SKM-1 (cell line): ENCODE measurements around the gene ZCCHC7.
A peak's percentile ranks its signal among the peaks of the same experiment; 100 is the strongest.
"Not testable (repeated sequence)": the region's sequence is repeated elsewhere in the genome, so short reads cannot be mapped to it uniquely, and the experiment has no call there.

Experiments used
- DNase-seq: peaks from one replicate; lab custom pipeline; 2025; ENCODE audit not compliant: unreplicated experiment; lab: John Stamatoyannopoulos, UW

The ZCCHC7 gene

GRCh38 chr9:37119907-37120842, at the start of gene ZCCHC7:
ZCCHC7 (plus strand) TSS chr9:37120574.
- DNase-seq = peak; percentile 90

DNA sequence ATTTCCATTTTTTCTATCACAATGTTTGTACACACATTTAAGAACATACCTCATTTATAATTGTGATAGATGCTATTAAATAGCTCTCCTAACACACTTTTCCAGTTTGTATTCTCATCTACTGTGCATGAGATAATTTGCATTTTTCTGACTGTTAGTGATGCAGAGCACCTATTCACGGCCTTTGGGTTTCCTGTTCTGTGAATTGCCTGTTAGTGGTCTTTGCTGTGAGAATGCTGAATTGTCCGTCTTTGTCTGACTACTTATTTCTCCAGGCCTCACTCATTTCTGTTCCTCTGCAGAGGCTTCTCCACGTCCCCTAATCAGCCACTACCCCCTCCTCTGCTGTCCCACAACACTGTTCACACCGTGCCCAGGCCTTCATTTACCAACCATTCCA, 45.6 kb upstream of the ZCCHC7 start:
- not testable (repeated sequence) for DNase-seq

DNA sequence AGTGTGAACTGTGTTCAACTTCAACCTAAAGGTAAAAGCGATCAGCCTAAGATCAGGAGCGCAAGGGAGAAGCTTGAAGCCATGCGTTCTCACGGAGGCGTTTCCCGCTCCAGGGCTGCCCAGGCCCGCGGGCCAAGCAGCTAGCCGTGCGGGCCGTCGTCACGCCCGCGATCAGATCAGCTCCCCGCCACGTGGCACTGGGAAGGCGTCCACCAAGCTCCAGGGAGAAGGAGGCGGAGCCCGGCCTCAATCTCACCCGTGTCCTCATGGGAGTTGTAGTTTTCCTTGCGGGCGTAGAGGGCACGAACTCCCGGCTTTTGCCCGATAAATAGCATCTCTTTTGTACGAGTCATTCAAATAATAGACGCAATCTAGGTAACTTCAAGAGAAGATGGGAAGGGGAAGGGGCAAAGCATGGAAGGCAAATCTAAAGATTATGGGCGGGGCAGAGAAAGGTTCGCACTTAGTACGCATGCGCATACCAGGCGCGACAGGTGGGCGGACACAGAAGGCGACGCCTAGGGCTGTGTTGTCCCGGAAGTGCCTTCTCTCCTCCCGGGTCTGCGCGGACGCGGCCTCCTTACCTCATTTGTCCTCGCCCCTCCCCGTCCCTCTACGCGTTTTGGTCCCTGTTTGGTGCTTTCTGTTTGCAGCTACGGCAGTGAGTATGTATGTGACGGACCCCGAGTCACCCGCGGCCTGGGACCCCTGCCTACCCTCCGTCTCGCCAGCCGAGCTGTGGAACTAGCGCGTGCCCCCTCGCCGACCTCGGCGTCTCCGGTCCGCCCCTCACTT, 40.8 kb upstream of the ZCCHC7 start:
- DNase-seq = peak; percentile 96

- DNase-seq = not testable (repeated sequence)
Measured at GRCh38 chr9:37080165-37080628, 40.2 kb upstream of the ZCCHC7 start.

DNA sequence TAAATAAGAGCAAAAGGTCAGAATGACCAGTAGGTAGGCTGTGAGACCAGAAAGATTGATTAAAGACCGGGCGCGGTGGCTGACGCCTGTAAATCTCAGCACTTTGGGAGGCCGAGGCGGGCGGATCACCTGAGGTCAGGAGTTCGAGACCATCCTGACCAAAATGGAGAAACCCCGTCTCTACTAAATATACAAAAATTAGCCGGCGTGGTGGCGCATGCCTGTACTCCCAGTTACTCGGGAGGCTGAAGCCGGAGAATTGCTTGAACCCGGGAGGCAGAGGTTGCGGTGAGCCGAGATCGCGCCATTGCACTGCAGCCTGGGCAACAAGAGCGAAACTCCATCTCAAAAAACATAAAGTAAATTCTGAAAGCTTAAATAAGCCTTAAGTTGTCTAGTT, 38.9 kb upstream of the ZCCHC7 start:
- not testable (repeated sequence) for DNase-seq

DNA sequence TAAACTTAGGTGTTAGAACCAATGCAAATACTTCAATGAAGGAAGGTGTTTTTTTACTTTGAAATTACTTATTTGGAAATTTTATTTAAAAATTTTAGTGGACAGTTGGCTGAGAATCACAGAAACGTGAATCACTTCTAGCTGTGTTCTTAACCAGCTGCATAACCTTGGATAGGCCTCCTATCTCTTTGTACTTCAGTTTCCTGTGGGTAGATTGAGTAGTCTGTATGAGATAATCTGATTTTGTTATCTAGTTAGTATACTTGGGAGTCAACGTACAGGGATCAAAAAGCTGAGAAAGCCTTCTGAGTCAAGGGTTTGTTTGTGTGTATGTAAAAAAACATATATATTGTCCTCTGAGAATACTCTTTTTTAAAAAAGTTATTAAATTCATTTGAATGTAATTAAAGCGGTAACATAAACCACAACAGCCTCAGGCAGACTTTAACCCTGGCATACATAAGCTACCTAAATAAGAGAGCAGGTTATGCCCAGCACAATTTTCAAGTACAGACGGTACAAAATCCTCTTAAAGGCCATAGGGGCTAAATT, 38.1 kb upstream of the ZCCHC7 start:
- DNase-seq = no peak

GRCh38 chr9:37083654-37084053, 36.7 kb upstream of the ZCCHC7 start:
- no peak for DNase-seq

- DNase-seq = no peak
Measured at GRCh38 chr9:37085233-37085632, 35.1 kb upstream of the ZCCHC7 start.

GRCh38 chr9:37092714-37093295, 27.6 kb upstream of the ZCCHC7 start:
- not testable (repeated sequence) for DNase-seq

DNA sequence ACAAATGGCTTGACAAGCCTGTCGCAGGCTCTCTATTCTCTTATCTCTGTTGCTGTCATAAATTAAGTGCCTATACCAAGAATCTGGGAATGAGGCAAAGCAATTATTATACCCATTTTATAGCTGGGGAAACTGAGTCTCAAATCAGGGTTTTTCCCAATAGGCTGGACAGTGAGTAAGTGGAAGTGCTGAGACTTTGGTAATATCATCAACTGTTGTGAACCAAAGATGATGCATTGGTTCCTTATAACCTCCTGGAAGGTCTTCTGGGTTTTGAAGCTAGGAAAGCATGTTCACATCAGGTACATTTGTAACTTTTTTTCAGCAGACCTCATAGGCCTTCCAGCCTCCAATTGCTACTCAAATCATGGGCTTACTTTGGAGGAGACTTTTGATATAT, 25.6 kb upstream of the ZCCHC7 start:
- no peak for DNase-seq

- DNase-seq = no peak
Measured at GRCh38 chr9:37096628-37097027, 23.7 kb upstream of the ZCCHC7 start.

DNA sequence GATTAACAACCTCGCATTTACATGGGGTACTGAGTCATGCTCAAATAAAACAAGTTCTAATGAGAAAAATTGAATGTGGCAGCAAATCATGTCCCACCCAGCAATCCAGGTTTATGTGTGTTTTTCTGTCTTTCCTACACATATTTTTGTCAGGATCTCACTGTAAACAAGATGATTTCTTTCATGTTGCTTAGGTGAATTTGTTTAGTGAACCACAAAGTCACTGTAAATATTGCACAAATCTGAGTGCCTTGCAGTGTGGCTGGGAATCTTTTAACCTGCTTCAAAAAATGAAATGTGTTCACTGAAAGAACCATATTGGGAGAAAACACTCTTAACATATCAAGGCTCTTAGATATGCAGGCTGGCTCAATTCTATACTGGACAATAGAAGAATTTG, 23.1 kb upstream of the ZCCHC7 start:
- no peak for DNase-seq

DNA sequence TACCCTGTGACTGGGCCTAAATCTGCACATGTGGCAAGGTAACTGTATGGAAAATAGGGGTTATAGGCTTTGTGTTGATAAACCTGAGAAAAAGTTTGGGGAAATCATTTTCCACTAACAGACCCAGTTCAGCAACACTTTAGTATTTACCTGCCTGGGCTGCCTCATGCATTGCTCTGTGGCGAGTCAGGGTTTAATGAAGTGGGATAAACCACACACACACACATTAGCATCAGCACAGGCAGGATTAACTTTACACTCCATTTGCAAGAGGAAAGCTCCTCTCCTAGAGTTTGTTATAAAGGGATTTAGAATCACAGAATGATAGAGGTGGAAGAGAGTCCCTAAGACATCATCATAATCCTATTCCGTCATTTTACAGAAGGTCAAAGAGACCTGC, 20.0 kb upstream of the ZCCHC7 start:
- DNase-seq = no peak

- no peak for DNase-seq
Measured at GRCh38 chr9:37100741-37101140, 19.6 kb upstream of the ZCCHC7 start.

DNA sequence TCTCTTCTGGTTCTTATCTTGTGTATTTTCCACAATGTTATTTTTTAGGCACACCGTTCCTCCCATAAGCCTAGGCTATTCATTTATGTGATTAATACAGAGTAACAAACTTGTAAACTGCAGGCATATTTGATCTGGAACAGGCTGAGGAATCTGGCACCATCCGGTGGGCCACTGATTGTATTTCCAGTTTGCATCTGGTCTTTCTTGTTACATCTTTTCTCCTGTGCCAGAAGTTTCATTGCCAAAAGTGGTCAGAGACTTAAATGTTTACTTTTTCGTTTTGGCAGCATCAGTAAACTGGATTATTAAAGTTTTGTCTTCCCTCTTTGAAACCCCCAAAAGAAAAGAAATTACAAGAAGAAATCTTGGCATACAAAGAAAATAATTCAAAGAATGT, 17.9 kb upstream of the ZCCHC7 start:
- no peak for DNase-seq

DNA sequence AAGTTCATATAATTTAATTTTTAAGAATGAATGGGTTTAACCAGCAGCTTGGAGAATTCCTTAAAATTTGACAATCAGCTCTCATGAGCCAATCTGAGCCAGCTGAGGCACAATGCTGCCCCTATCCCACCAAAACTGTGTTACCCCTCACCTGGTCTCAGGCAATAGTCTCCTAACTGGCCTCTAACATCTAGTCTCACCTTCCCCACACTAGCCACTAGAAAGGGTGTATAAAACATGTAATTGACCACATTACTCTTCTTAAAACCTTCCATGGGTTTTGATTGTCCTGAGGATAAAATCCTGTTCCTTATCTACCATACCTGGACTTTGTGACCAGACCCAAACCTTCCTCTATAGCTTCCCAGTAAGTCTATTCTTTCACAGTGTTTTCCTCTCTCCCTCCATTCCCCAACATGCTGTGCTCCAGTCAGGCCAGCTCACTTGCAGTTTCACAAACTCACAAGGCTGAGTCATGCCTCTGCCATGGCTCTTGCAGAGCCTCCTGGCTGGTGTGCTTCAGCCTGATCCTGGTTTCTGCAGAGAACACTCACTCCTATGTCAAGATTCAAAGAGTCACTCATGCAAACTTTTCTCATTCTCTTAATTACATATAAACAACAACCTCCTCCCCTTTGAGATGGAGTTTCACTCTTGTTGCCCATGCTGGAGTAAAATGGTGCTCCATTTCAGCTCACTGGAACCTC, 16.0 kb upstream of the ZCCHC7 start:
- no peak for DNase-seq

DNA sequence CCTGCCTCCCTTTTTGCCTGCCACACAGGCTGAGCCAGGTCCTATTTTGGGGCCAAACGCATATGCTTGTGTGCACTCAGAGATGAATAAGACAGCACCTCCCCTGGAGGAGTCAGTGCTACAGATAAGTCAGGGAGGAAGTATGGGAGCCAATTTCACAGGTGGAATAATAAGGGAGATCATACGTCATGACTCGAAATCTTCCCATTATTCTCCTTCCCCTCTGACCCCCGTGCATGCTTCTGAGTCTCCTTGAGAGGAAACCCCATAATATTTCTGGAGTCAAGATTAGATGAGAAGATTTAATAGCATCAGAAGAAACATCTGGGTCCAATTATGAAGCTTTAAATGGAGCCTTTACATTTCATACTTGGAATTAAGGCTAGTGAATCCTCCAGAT, 15.1 kb upstream of the ZCCHC7 start:
- DNase-seq = no peak

DNA sequence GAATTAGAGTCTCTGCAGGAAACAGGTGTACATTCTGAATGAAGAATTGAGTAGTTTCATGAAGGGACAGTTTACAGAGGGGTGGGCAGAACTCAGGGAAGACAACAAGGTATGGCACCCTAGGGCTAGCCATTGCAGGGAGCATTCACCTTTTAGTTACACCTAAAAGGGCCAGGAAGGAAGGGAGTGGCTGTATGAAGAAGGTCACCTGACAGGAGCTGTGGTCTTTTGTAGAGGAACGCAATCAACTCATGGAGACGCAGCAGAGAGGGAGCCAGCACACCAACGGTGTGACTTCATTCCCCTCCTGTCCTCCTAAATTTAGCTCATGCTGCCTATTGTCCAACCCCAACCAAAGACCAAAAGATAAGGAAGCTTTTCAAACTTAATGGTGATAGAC, 12.7 kb upstream of the ZCCHC7 start:
- DNase-seq = no peak

DNA sequence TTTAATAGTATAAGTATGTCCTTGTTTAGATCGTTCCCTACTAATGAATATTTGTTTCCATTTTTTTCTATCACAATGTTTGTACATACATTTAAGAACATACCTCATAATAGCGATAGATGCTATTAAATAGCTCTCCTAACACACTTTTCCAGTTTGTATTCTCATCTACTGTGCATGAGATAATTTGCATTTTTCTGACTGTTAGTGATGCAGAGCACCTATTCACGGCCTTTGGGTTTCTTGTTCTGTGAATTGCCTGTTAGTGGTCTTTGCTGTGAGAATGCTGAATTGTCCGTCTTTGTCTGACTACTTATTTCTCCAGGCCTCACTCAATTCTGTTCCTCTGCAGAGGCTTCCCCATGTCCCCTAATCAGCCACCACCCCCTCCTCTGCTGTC, 5.9 kb upstream of the ZCCHC7 start:
- not testable (repeated sequence) for DNase-seq

DNA sequence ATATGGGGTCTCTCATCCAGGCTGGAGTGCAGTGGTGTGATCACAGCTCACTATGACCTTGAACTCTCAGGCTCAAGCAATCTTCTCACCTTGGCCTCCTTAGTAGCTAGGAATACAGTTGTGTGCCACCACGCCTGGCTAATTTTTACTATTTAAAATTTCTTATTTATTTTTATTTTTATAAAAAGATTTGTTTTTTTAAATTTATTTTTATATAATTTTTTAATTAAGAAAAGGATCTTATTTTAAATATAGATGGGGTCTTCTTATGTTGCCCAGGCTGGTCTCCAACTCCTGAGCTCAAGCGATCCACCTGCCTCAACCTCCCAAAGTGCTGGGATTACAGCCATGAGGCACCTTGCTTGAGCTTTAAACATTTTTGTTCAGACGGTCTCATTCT, 2.4 kb upstream of the ZCCHC7 start:
- DNase-seq = no peak

DNA sequence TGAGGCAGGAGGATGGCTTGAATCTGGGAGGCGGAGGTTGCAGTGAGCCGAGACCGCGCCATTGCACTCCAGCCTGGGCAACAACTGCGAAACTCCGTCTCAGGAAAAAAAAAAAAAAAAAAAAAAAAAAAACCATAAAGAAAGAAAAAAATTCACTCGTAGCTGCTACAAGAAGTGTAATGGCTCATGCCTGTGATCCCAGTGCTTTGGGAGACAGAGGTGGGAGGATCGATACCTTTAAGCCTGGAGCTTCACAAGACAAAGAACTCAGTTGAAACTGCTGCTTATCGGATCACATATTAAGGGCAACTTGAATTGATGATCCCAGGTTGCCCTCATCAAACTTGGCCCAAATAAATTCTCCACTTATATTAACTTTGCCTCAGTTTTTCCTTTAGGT, 1.0 kb upstream of the ZCCHC7 start:
- no peak for DNase-seq
